Sigmoid colon (tissue), 7 donors: Measurements from ENCODE around the gene SPRR1A. TPM values are rescaled to one million over a fixed set of nuclear protein-coding genes. Genes with fewer than 3 reads are reported as not detected.

ENCODE experiments used
- DNase-seq: peaks from one replicate; pipeline ENCODE4 v3.0.0-alpha.2; 2019
- H3K27ac ChIP-seq, 4 donors: fragments of 200-600 bp; sonication (generic); one replicate each; pipeline ENCODE4 v1.5.1; 2016 to 2019; ENCODE audit warnings: mild to moderate bottlenecking in 1 of 4
- H3K27me3 ChIP-seq, 3 donors: fragments of 200-600 bp; sonication (generic); one replicate each; pipeline ENCODE4 v1.5.1; 2019; ENCODE audit warnings: mild to moderate bottlenecking in 1 of 3
- H3K36me3 ChIP-seq, 4 donors: fragments of 200-600 bp; sonication (generic); one replicate each; pipeline ENCODE4 v1.5.1; 2016 to 2019
- H3K4me1 ChIP-seq, 4 donors: fragments of 200-600 bp; sonication (generic); one replicate each; pipeline ENCODE4 v1.5.1; 2017 to 2019
- H3K4me3 ChIP-seq, 4 donors: fragments of 200-600 bp; sonication (generic); one replicate each; pipeline ENCODE4 v1.5.1; 2017 to 2019; ENCODE audit warnings: mild to moderate bottlenecking in 2 of 4, moderate library complexity in 1 of 4
- H3K9me3 ChIP-seq, 4 donors: fragments of 200-600 bp in 3 of 4; sonication (generic) in 3 of 4; one replicate each; pipeline versions ENCODE4 v1.5.1 to v1.6.1; 2013 to 2019
- CTCF ChIP-seq, 4 experiments: fragments of 450-650 bp in 3 of 4; fragments of 200-600 bp in 1 of 4; IDR thresholded peaks; one replicate each; pipeline ENCODE4 v1.5.1; 2016 to 2019; ENCODE audit warnings: antibody characterized with exemption in 4 of 4, mild to moderate bottlenecking in 3 of 4, moderate library complexity in 2 of 4
- EP300 ChIP-seq, 4 donors: sonication (generic); formaldehyde crosslinking; IDR thresholded peaks; one replicate each; pipeline ENCODE4 v1.6.1; 2017; ENCODE audit warnings: antibody characterized with exemption in 4 of 4
- POLR2A ChIP-seq, 2 donors: fragments of 450-650 bp; IDR thresholded peaks; one replicate each; pipeline ENCODE4 v1.6.1; 2016; ENCODE audit warnings: antibody characterized with exemption in 2 of 2, mild to moderate bottlenecking in 2 of 2, moderate library complexity in 2 of 2
- POLR2AphosphoS5 ChIP-seq, 4 donors: sonication (generic); formaldehyde crosslinking; IDR thresholded peaks; one replicate each; pipeline ENCODE4 v1.6.1; 2017; ENCODE audit warnings: antibody characterized with exemption in 4 of 4
- WGBS, 2 donors: extraction: QIAGEN DNeasy Blood & Tissue Kit; methylation state at CpG; one replicate each; pipeline ENCODE4 v1.1.7; 2013; 5-methylcytosine and 5-hydroxymethylcytosine counted together
- intact Hi-C: fragments of 100-400 bp; cut with DNase I; formaldehyde crosslinking; loops from one replicate; pipeline ENCODE4 v1.15.1; 2023
- polyA plus RNA-seq, 3 donors: library from polyadenylated mRNA; stranded (reverse); fragments of 200-250 nt; gene quantifications; one replicate each; pipeline ENCODE4 v1.2.3, GENCODE V29; 2013
- total RNA-seq, 4 donors: library from RNA; depleted of rRNA; stranded (reverse); fragments of >200 nt; gene quantifications; one replicate each; pipeline ENCODE4 v1.1.0, GENCODE V29; 2016
- donor health status: healthy with polysubstance abuse.
- donor health status: Bipolar disorder and iron deficiency.
- donor health status: healthy.

Gene SPRR1A
- total and polyA plus RNA-seq, 7 donors: not detected

GRCh38 chr1:152969036-152969435 is 14.8 kb upstream of the SPRR1A start:
- Histone ChIP-seq H3K36me3 (no peaks in the 10 kb centered on the region), H3K9me3 (no peaks in the 10 kb centered on the region), H3K4me1 (no peaks in the 10 kb centered on the region), H3K27me3 (no peaks in the 10 kb centered on the region), H3K27ac (no peak overlapping the region), H3K4me3 (no peak overlapping the region)
- TF ChIP-seq EP300 (IDR thresholded peaks at IDR 0.05): no peak
- TF ChIP-seq POLR2AphosphoS5 (IDR thresholded peaks at IDR 0.05): no peak
- no peak for TF ChIP-seq POLR2A (IDR thresholded peaks at IDR 0.05)
- no peak for TF ChIP-seq CTCF (IDR thresholded peaks at IDR 0.05)
- DNase-seq: no peak
- intact Hi-C loops: no loop called here
- WGBS, 2 donors: 66 to 83% methylated on average over 2 of the region's 2 CpGs

- DNase-seq: no peak
- Histone ChIP-seq H3K4me3 (no peak within 1 kb of the TSS), H3K9me3 (no peaks in the 10 kb centered on the region), H3K27me3 (no peaks in the 10 kb centered on the region), H3K36me3 (no peaks in the 10 kb centered on the region), H3K27ac (no peak within 1 kb of the TSS), H3K4me1 (no peaks in the 10 kb centered on the region)
- intact Hi-C loops: no loop called here
- no peak for TF ChIP-seq POLR2AphosphoS5 (IDR thresholded peaks at IDR 0.05)
- no peak for TF ChIP-seq CTCF (IDR thresholded peaks at IDR 0.05)
- TF ChIP-seq POLR2A (IDR thresholded peaks at IDR 0.05): no peak
- TF ChIP-seq EP300 (IDR thresholded peaks at IDR 0.05): no peak
- WGBS, 2 donors: 90 to 91% methylated on average over 6 of the region's 6 CpGs
Observed at GRCh38 chr1:152970495-152970894, 13.4 kb upstream of the SPRR1A start, which contains the start of gene SPRR4. Gene SPRR4, plus strand, starts transcription at chr1:152970648. Its CDS starts 1,243 bp downstream, at chr1:152971891.

GRCh38 chr1:152972196-152972886 is 11.5 kb upstream of the SPRR1A start:
- H3K27me3 ChIP-seq: no peaks in the 10 kb centered on the region
- TF ChIP-seq EP300 (IDR thresholded peaks at IDR 0.05): no peak
- TF ChIP-seq POLR2A (IDR thresholded peaks at IDR 0.05): no peak
- TF ChIP-seq CTCF (IDR thresholded peaks at IDR 0.05): no peak
- H3K4me1 ChIP-seq: no peaks in the 10 kb centered on the region
- intact Hi-C loops: no loop called here
- no peak overlapping the region for H3K4me3 ChIP-seq
- H3K36me3 ChIP-seq: no peaks in the 10 kb centered on the region
- no peak overlapping the region for H3K27ac ChIP-seq
- no peaks in the 10 kb centered on the region for H3K9me3 ChIP-seq
- WGBS, 2 donors: 71 to 79% methylated on average over 4 of the region's 4 CpGs
- no peak for DNase-seq

- WGBS, 2 donors: 84 to 86% methylated on average over 1 of the region's 1 CpG
- Histone ChIP-seq H3K27ac (no peak overlapping the region), H3K4me1 (no peaks in the 10 kb centered on the region), H3K27me3 (no peaks in the 10 kb centered on the region), H3K36me3 (no peaks in the 10 kb centered on the region), H3K4me3 (no peak overlapping the region), H3K9me3 (no peaks in the 10 kb centered on the region)
- no peak for DNase-seq
- intact Hi-C loops: no loop called here
- TF ChIP-seq EP300 (IDR thresholded peaks at IDR 0.05): no peak
Observed at GRCh38 chr1:152976688-152977087, 7.2 kb upstream of the SPRR1A start.

GRCh38 chr1:152977614-152978013 is 6.3 kb upstream of the SPRR1A start:
- intact Hi-C loops: no loop called here

More at GRCh38 chr1:152977614-152978013, 6.3 kb upstream of the SPRR1A start:
- Histone ChIP-seq H3K36me3 (no peaks in the 10 kb centered on the region), H3K4me1 (no peaks in the 10 kb centered on the region), H3K27me3 (no peaks in the 10 kb centered on the region), H3K9me3 (no peaks in the 10 kb centered on the region), H3K4me3 (no peak overlapping the region), H3K27ac (no peak overlapping the region)
- no peak for DNase-seq
- TF ChIP-seq POLR2AphosphoS5 (IDR thresholded peaks at IDR 0.05) (no peak), POLR2A (IDR thresholded peaks at IDR 0.05) (no peak), EP300 (IDR thresholded peaks at IDR 0.05) (no peak), CTCF (IDR thresholded peaks at IDR 0.05) (no peak)
